Right lung (tissue), 5 donors: ENCODE results near the gene CREBRF. TPM values are rescaled to one million over a fixed set of nuclear protein-coding genes. Genes with fewer than 3 reads are reported as not detected.
"Not testable (repeated sequence)": the region's sequence is repeated elsewhere in the genome, so short reads cannot be mapped to it uniquely, and the experiment has no call there.

Experiments
- DNase-seq, 2 donors: peaks; one replicate each; pipeline ENCODE4 v3.0.0-alpha.2; 2013
- polyA plus RNA-seq, 5 donors: library from polyadenylated mRNA; unstranded; fragments of 120-200 nt; gene quantifications; one replicate each; pipeline versions ENCODE4 v1.2.1 to v1.2.3, GENCODE V29; 2013; ENCODE audit warnings: inconsistent platforms in 1 of 5, low replicate concordance in 1 of 5; ENCODE audit not compliant: insufficient read length in 5 of 5, insufficient read depth in 1 of 5

The CREBRF gene
- polyA plus RNA-seq, 5 donors = 9.3 to 21.6 (median 18.9) TPM

- no peak for DNase-seq
Observed at GRCh38 chr5:173033923-173034322, 22.2 kb upstream of the CREBRF start.

GRCh38 chr5:173035904-173036707, 20.0 kb upstream of the CREBRF start:
- no peak for DNase-seq

GRCh38 chr5:173039188-173039587, 17.0 kb upstream of the CREBRF start:
- DNase-seq = no peak

- DNase-seq = no peak
Observed at GRCh38 chr5:173039964-173040363, 16.2 kb upstream of the CREBRF start.

- no peak for DNase-seq
Observed at GRCh38 chr5:173041881-173042762, 14.0 kb upstream of the CREBRF start.

GRCh38 chr5:173042763-173043107, 13.4 kb upstream of the CREBRF start:
- DNase-seq = no peak

GRCh38 chr5:173045474-173045873, 10.7 kb upstream of the CREBRF start:
- no peak for DNase-seq

GRCh38 chr5:173047096-173047837, 8.9 kb upstream of the CREBRF start:
- not testable (repeated sequence) for DNase-seq

GRCh38 chr5:173047838-173048105, 8.4 kb upstream of the CREBRF start:
- no peak for DNase-seq

GRCh38 chr5:173050791-173051190, 5.4 kb upstream of the CREBRF start:
- no peak for DNase-seq

- no peak for DNase-seq
Observed at GRCh38 chr5:173051746-173052145, 4.4 kb upstream of the CREBRF start.

GRCh38 chr5:173053041-173053440, 3.1 kb upstream of the CREBRF start:
- DNase-seq = no peak

GRCh38 chr5:173055042-173055721, 970 bp upstream of the CREBRF start:
- DNase-seq = no peak

GRCh38 chr5:173055722-173055982, 500 bp upstream of the CREBRF start:
- no peak for DNase-seq

- no peak for DNase-seq
Observed at GRCh38 chr5:173056783-173057061, 570 bp downstream of the CREBRF start.

GRCh38 chr5:173057062-173057924, 1.1 kb downstream of the CREBRF start:
- DNase-seq = peak; percentile 99

GRCh38 chr5:173062141-173062540, 6.0 kb downstream of the CREBRF start:
- DNase-seq = no peak

- DNase-seq = no peak
Observed at GRCh38 chr5:173065155-173065554, 9.0 kb downstream of the CREBRF start.

- DNase-seq = no peak
Observed at GRCh38 chr5:173069671-173070070, 13.5 kb downstream of the CREBRF start.

- DNase-seq = no peak
Observed at GRCh38 chr5:173075137-173075843, 19.1 kb downstream of the CREBRF start.

GRCh38 chr5:173075970-173076369, 19.8 kb downstream of the CREBRF start:
- DNase-seq = no peak
